Esophagus (tissue), 2 donors: ENCODE results near the gene PRPS2. TPM values are rescaled to one million over a fixed set of nuclear protein-coding genes. Genes with fewer than 3 reads are reported as not detected.

Source experiments
- H3K27ac ChIP-seq, 2 donors: one replicate each; pipeline ENCODE4 v1.5.1; 2013; ENCODE audit warnings: low read depth in 2 of 2, mild to moderate bottlenecking in 2 of 2, inconsistent platforms in 1 of 2, low read length in 1 of 2, moderate library complexity in 1 of 2
- H3K27me3 ChIP-seq, 2 donors: one replicate each; pipeline ENCODE4 v1.6.1; 2013; ENCODE audit warnings: low read length in 2 of 2, control low read depth in 1 of 2, mild to moderate bottlenecking in 1 of 2; ENCODE audit not compliant: insufficient read depth in 2 of 2, control insufficient read depth in 1 of 2
- H3K36me3 ChIP-seq, 2 donors: one replicate each; pipeline ENCODE4 v1.6.1; 2013; ENCODE audit warnings: low read length in 1 of 2; ENCODE audit not compliant: control insufficient read depth in 2 of 2, insufficient read depth in 2 of 2
- H3K4me1 ChIP-seq, 2 donors: one replicate each; pipeline ENCODE4 v1.6.1; 2013; ENCODE audit warnings: low read length in 1 of 2; ENCODE audit not compliant: control insufficient read depth in 2 of 2, insufficient read depth in 2 of 2
- H3K4me3 ChIP-seq, 2 donors: one replicate each; pipeline ENCODE4 v1.5.1; 2013; ENCODE audit warnings: low read length in 2 of 2, mild to moderate bottlenecking in 2 of 2, low read depth in 1 of 2, moderate library complexity in 1 of 2
- H3K9me3 ChIP-seq, 2 donors: one replicate each; pipeline ENCODE4 v1.6.1; 2013; ENCODE audit warnings: mild to moderate bottlenecking in 2 of 2, low read depth in 1 of 2, low read length in 1 of 2, moderate library complexity in 1 of 2; ENCODE audit not compliant: control insufficient read depth in 2 of 2, insufficient read depth in 1 of 2
- WGBS, 2 donors: extraction: QIAGEN DNeasy Blood & Tissue Kit; methylation state at CpG; one replicate each; pipeline ENCODE4 v1.1.7; 2013; 5-methylcytosine and 5-hydroxymethylcytosine counted together
- polyA plus RNA-seq, 2 donors: library from polyadenylated mRNA; stranded (reverse); fragments of 200-250 nt; gene quantifications; one replicate each; pipeline ENCODE4 v1.2.3, GENCODE V29; 2013
- donor health status: healthy with polysubstance abuse.
- donor health status: Bipolar disorder and iron deficiency.

The PRPS2 gene
- polyA plus RNA-seq, 2 donors: 18.4 to 19.7 TPM

DNA sequence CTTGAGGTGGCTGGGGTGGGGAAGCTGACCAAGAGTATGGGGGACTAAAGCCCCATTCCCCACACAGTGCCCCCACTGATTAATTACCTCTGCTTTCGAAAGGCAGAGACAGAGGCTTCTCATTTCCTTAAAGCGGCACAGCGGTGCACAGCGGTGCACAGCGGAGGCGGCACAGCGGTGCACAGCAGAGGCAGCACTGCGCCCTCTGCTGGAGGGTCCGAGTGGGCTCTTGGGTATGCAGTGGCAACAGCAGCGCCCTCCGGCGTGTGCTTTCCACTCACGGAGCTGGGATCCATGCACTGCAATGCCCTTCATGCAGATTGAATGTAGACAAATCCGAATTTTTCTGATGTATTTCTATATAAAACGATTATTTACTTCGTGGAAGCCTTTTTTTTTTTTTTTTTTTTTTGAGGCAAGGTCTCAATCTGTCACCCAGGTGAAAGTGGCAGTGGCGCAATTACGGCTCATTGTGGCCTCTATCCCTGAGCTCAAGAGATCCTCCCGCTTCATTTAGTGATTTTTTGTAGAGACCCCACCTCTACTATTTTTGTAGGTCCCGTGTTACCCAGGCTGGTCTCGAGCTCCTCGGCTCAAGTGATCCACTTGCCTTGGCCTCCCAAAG lies 19.7 kb upstream of the PRPS2 start:
- Histone ChIP-seq H3K4me3 (no peak overlapping the region), H3K27ac (no peak overlapping the region), H3K9me3 (no peaks in the 10 kb centered on the region), H3K4me1 (no peaks in the 10 kb centered on the region), H3K27me3 (no peaks in the 10 kb centered on the region), H3K36me3 (no peaks in the 10 kb centered on the region)
- WGBS, 2 donors: 41 to 42% methylated on average over 22 of the region's 22 CpGs

DNA sequence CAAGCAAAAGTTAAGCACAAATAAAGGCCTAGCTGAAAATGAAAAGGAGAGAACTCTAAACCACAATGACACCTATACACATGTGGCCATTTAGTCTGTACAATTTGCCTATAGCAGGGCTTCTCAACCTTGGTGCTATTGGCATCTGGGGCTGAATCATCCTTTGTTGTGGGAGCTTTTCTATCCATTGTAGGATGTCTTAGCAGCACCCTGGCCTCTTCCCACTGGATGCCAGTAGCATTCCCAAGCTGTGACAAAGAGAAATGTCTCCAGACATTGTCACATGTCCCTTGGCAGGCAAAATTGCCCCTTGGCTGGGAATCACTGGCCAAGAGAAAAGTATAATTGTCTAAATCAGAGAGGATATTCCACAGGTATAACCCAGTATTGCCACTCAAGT lies 13.5 kb upstream of the PRPS2 start:
- H3K27me3 ChIP-seq: no peaks in the 10 kb centered on the region
- no peaks in the 10 kb centered on the region for H3K4me1 ChIP-seq
- no peaks in the 10 kb centered on the region for H3K9me3 ChIP-seq
- H3K27ac ChIP-seq: no peak overlapping the region
- no peak overlapping the region for H3K4me3 ChIP-seq
- no peaks in the 10 kb centered on the region for H3K36me3 ChIP-seq

DNA sequence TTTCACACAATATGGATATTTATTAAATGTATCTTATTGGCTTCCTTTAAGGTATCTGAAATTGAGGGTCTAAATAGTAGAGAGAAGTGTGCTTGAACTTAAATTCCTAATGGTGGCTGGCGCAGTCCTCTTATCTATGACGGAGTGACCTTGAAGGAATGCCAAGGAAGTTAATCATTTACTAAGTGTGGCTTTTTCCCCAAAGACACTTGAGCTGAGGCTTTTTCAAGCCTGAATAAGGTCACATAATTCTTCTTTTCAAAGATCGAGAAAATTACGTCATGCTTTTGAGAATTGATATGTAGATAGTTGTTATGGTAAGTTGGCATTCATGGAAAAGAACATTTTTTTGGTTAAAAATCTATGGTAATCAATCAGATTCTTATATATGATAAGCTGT lies 11.7 kb upstream of the PRPS2 start:
- 51 to 67% methylated on average over 4 of the region's 4 CpGs for WGBS, 2 donors
- H3K27ac ChIP-seq: no peak overlapping the region
- H3K4me3 ChIP-seq: no peak overlapping the region

DNA sequence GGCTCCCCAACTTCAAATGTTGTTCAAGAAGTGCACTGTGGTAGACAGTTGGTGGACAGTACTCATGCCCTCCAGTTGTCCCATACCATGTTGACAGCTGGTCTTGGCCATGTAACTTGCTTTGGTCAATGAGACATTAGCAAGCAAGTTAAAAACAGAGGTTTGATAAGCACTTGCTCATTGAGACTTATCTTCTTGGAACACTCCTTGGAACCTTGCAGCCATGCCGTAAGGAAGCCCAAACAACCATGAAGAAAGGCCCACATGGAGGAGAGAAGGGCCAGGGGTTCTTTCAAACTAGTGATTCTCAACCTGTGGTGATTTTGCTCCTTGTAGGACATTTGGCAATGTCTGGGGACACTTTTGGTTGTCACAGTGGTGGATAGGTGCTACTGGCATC lies 2.6 kb upstream of the PRPS2 start:
- no peaks in the 10 kb centered on the region for H3K36me3 ChIP-seq
- H3K27ac ChIP-seq: no peak overlapping the region
- no peak overlapping the region for H3K4me3 ChIP-seq
- H3K4me1 ChIP-seq: no peaks in the 10 kb centered on the region
- 89 to 98% methylated on average over 1 of the region's 1 CpG for WGBS, 2 donors
- H3K9me3 ChIP-seq: peaks cover 0 to 4% of the 10 kb centered on the region in 2 donors
- H3K27me3 ChIP-seq: no peaks in the 10 kb centered on the region

More for the DNA sequence above, 11.7 kb upstream of the PRPS2 start:
- Histone ChIP-seq H3K9me3 (no peaks in the 10 kb centered on the region), H3K36me3 (no peaks in the 10 kb centered on the region), H3K27me3 (no peaks in the 10 kb centered on the region), H3K4me1 (no peaks in the 10 kb centered on the region)

DNA sequence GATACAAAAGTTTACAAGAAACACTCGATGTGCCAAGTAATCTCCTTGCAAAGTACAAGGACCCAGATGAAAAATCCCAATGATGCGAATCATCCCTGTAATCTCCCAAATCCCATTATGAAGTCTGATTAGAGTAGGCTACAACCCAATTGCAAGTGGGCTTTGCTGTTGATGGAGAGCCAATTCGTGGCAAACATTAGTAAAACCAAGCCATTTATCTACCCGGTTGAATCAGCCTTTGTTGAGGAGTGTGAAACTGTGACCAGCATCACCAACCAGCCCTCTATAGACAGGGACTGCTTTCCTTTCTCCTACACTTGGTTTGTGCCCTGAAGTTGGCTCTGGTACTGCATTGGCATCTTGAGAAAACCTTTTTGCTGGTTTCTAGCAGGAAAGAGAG lies 1.2 kb upstream of the PRPS2 start:
- peaks cover 0 to 4% of the 10 kb centered on the region in 2 donors for H3K9me3 ChIP-seq
- no peak overlapping the region for H3K4me3 ChIP-seq
- no peak overlapping the region for H3K27ac ChIP-seq
- no peaks in the 10 kb centered on the region for H3K27me3 ChIP-seq
- no peaks in the 10 kb centered on the region for H3K36me3 ChIP-seq
- H3K4me1 ChIP-seq: no peaks in the 10 kb centered on the region
- 62 to 69% methylated on average over 4 of the region's 4 CpGs for WGBS, 2 donors

DNA sequence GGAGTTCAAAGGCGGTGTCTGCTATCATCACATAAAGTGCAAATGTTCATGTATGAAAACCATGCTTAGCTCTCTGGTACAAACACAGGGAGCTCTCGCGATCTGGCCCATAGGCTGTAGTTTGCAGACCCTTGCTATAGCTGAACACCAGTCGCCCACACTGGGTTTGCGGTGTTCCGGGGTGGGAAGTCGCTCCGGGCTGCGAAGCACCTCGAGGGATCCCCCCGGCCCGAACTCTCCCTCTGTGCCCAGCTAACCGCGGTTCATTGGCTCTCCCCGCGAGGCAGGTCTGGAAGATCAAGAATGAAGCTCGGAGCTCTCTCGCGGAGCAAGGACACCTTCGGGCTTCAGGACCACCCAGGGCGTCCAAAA lies 341 bp upstream of the PRPS2 start:
- Histone ChIP-seq H3K36me3 (no peaks in the 10 kb centered on the region), H3K4me3 (peak overlapping the region; percentile 56 to 90), H3K9me3 (peaks cover 0 to 4% of the 10 kb centered on the region in 2 donors), H3K27ac (no peak overlapping the region), H3K27me3 (no peaks in the 10 kb centered on the region), H3K4me1 (no peaks in the 10 kb centered on the region)
- WGBS, 2 donors: 1 to 23% methylated on average over 20 to 21 of the region's 21 CpGs

DNA sequence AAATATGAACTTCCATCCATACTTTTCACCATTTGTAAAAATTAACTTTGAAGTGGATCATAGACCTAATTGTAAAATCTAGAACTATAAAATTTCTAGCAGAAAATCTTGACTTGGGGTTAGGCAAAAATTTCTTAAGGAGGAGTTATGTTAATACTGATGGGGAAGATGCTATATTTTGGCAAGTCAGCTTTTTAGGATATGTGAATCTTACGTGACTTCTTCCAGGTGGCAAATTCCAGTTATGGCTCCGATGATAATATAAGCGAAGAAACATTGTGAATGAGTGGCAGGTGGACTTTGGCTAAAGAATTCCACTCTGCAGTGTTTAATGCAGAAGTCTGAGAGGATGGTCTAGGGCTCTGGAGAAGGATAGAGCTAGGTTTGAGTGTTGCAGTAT lies 1.5 kb downstream of the PRPS2 start:
- 74 to 87% methylated on average over 3 of the region's 3 CpGs for WGBS, 2 donors
- peaks cover 0 to 4% of the 10 kb centered on the region in 2 donors for H3K9me3 ChIP-seq
- H3K4me3 ChIP-seq: no peak overlapping the region
- no peaks in the 10 kb centered on the region for H3K27me3 ChIP-seq
- H3K4me1 ChIP-seq: no peaks in the 10 kb centered on the region
- H3K36me3 ChIP-seq: no peaks in the 10 kb centered on the region
- no peak overlapping the region for H3K27ac ChIP-seq

DNA sequence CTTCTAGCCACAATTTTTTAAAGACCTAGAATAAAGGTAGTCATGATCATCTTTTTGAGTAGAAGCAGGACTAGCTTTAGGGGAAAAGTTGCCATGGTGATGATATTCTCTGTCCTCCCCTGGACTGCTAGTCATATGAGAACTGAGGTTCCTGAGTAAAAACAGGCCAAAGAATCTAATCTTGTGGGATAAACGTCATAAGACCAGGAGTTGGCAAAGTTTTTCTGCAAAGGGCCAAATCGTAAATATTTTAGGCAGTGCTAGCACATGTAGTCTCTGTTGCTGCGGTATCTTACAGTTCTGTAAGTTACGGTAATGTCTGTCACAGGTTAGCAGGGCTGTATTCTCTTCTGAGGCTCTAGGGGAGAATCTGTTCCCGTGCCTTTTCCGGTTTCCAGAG lies 3.4 kb downstream of the PRPS2 start:
- H3K27me3 ChIP-seq: no peaks in the 10 kb centered on the region
- WGBS, 2 donors: 87 to 92% methylated on average over 6 of the region's 6 CpGs
- H3K4me3 ChIP-seq: no peak overlapping the region
- peaks cover 0 to 4% of the 10 kb centered on the region in 2 donors for H3K9me3 ChIP-seq
- no peaks in the 10 kb centered on the region for H3K36me3 ChIP-seq
- no peak overlapping the region for H3K27ac ChIP-seq
- H3K4me1 ChIP-seq: no peaks in the 10 kb centered on the region

DNA sequence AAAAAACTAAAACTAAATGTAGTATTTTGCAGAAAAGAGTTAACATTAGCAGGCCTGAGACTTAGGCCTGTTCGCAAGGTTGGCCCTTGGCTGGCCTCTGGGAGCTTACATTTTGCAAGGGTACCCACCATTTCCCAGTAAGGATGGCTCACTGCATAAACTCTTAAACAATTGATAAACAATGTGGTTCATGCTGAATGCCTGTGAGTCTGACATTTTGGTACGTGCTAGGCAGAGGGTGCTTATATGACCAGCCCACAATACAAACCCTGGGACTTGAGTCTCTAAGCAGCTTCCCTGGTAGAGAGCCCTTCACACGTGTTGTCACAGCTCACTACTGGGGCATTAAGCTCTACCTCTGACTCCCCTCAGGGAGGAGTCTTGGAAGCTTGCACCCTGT lies 7.4 kb downstream of the PRPS2 start:
- no peaks in the 10 kb centered on the region for H3K27me3 ChIP-seq
- whole genome bisulfite sequencing, 2 donors: 83 to 88% methylated on average over 3 of the region's 3 CpGs
- H3K9me3 ChIP-seq: no peaks in the 10 kb centered on the region
- no peak overlapping the region for H3K4me3 ChIP-seq
- H3K36me3 ChIP-seq: no peaks in the 10 kb centered on the region
- no peaks in the 10 kb centered on the region for H3K4me1 ChIP-seq
- no peak overlapping the region for H3K27ac ChIP-seq

DNA sequence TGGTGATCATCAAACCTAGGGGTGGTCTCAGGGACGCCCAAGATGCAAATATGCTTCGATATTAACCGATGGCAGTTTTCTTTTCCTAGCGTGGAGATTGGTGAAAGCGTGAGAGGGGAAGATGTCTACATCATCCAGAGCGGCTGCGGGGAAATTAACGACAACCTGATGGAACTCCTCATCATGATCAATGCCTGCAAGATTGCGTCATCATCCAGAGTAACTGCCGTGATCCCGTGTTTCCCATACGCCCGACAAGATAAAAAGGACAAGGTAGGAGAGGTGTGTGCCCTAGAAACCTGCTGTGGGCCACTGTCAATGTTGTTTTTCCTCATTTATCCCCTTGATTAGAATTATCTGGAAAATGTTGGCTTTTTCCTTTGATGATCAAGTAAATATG lies 7.9 kb downstream of the PRPS2 start:
- H3K27ac ChIP-seq: no peak overlapping the region
- H3K36me3 ChIP-seq: no peaks in the 10 kb centered on the region
- H3K4me3 ChIP-seq: no peak overlapping the region
- WGBS, 2 donors: 89 to 95% methylated on average over 13 of the region's 13 CpGs
- no peaks in the 10 kb centered on the region for H3K27me3 ChIP-seq
- H3K9me3 ChIP-seq: no peaks in the 10 kb centered on the region
- no peaks in the 10 kb centered on the region for H3K4me1 ChIP-seq
